GM18858 (cell line): ENCODE data around the gene ENO2.

Source experiments
- ATAC-seq: cut with Tn5 transposase; IDR thresholded peaks from one replicate; pipeline ENCODE4 v1.9.1; 2021; ENCODE audit not compliant: unreplicated experiment

Gene ENO2

GRCh38 chr12:6912164-6912935 is 2.0 kb upstream of the ENO2 start:
- no peak for ATAC-seq

DNA sequence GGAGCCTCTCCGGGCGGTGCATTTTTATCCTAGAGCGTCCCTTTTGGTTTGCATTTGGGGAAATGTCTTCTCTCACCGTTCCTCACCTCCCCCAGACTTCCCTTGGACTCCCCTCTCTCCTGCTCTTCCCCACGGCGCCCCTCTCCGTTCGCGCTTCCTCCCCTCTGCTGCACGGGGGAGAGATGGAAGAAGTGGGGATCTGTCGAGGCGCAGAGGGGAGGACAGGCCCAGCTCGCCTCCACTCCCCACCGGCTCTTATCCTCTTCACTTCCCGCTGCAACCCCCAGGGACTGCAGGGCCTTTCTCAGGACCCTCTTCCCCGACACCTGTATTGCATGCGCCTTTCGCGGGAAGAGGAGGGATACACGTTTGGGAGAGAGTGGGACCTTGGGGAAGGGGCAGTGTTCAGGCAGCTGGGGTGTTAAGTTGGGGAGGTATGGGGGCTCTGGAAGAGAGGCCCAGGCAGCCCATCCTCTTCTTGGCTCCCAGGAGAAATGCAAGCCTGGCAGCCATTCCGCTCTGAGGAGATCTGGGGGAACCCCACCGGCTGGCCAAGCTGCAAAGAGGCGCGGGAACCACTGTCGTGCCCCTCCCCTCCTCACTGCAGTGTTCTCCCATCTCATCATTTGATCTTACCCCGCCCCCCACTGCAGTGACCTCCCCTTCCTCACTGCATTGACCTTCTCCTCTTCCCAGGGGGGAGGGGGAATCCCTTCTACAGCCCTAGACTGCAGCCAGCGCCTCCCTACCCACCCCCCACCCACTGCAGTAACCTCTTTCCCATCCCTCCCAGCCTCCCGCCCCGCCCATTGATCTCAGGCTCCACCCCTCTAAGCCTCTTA is 788 bp downstream of the ENO2 start:
- no peak for ATAC-seq

DNA sequence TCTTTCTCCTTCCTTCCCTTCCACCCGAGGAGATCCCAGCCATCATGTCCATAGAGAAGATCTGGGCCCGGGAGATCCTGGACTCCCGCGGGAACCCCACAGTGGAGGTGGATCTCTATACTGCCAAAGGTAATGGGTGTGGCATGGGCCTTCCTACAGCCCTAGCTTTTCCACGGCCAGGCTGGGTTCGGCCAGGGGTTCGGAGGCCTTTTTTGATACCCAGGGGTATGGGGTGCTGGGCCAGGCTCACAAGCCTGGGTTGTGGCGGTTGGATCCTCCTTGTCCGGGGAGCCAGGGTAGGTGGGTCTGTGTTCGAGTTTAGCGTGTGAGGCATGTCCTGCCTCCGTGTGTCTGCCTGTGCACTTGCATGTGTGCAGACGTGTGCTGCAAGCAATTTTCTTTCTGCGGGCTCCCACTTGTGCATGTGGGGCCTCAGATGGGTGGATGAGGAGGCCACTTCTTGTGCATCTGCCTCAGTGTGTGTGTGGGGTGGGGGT is 1.5 kb downstream of the ENO2 start:
- ATAC-seq = no peak

DNA sequence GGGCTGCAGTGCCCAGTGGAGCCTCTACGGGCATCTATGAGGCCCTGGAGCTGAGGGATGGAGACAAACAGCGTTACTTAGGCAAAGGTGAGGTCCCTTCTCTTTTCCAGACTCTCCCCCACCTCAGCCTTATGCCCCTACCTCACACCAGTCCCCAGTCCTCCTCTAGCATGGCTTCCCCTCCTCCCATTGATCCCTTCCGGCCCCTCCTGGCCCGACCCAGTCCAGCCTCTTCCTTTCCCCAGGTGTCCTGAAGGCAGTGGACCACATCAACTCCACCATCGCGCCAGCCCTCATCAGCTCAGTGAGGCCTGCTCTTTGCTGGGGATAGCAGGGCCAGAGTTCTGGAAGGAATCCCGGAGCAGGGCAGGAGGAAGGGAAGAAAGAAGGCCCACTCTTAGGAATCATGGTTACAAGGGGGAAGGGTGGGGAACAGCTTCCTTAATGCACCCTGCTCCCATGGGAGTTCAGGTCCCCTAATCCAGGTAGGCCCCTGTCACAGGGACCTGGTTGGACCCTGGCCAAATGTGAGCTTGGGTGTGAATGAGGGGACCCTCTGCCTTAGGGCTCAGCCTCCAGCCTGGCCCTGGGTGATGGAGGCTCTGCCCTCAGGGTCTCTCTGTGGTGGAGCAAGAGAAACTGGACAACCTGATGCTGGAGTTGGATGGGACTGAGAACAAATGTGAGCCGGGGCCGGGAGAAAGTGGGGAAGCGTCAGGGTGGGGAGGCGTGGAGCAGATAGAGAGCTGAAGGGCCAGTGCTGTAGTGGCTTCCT is 2.2 kb downstream of the ENO2 start:
- ATAC-seq = no peak

DNA sequence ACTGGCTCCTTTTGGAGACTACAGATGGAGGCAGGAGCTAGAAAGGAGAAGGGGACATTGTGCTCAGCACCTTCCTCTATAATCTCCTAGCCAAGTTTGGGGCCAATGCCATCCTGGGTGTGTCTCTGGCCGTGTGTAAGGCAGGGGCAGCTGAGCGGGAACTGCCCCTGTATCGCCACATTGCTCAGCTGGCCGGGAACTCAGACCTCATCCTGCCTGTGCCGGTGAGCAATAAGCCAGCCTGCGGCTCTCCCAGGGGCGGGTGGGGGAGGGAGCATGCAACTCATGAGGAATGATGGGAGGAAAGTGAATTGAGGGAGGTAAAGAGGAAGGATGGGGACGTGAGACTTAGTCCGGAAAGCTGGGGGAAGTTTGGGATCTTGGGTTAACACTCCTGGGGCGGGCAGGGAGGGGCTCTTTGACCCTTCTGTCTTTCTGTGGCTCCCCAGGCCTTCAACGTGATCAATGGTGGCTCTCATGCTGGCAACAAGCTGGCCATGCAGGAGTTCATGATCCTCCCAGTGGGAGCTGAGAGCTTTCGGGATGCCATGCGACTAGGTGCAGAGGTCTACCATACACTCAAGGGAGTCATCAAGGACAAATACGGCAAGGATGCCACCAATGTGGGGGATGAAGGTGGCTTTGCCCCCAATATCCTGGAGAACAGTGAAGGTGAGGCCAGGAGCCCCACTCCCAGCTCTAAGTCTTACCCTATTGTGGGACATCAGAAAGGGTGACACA is 3.3 kb downstream of the ENO2 start:
- no peak for ATAC-seq

- ATAC-seq = no peak
Measured at GRCh38 chr12:6919588-6919987, 5.2 kb downstream of the ENO2 start.

GRCh38 chr12:6921539-6921938 is 7.2 kb downstream of the ENO2 start:
- ATAC-seq = no peak

- ATAC-seq = no peak
Measured at GRCh38 chr12:6921996-6922946, 7.9 kb downstream of the ENO2 start.

DNA sequence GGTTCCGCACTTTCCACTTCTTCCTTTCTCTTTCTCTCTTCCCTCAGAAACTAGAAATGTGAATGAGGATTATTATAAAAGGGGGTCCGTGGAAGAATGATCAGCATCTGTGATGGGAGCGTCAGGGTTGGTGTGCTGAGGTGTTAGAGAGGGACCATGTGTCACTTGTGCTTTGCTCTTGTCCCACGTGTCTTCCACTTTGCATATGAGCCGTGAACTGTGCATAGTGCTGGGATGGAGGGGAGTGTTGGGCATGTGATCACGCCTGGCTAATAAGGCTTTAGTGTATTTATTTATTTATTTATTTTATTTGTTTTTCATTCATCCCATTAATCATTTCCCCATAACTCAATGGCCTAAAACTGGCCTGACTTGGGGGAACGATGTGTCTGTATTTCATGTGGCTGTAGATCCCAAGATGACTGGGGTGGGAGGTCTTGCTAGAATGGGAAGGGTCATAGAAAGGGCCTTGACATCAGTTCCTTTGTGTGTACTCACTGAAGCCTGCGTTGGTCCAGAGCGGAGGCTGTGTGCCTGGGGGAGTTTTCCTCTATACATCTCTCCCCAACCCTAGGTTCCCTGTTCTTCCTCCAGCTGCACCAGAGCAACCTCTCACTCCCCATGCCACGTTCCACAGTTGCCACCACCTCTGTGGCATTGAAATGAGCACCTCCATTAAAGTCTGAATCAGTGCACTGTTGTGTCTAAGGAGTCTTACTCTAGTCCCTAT is 8.8 kb downstream of the ENO2 start:
- no peak for ATAC-seq

GRCh38 chr12:6923851-6924250 is 9.5 kb downstream of the ENO2 start:
- no peak for ATAC-seq

DNA sequence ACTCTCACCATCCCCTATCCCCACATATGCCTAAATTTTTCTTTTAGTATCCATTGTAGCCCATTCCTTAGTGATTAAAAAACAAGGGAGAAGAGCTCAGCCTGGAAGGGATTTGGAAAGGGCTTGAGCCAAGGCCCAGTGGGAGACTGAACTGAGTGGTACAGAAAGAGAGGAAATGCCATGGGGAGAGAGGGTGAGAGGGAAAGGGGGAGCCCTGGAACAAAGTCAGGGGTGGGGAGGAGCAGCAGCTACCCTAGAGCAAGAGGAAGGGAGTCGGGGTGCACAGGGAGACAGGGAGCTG is 10.8 kb downstream of the ENO2 start:
- no peak for ATAC-seq

DNA sequence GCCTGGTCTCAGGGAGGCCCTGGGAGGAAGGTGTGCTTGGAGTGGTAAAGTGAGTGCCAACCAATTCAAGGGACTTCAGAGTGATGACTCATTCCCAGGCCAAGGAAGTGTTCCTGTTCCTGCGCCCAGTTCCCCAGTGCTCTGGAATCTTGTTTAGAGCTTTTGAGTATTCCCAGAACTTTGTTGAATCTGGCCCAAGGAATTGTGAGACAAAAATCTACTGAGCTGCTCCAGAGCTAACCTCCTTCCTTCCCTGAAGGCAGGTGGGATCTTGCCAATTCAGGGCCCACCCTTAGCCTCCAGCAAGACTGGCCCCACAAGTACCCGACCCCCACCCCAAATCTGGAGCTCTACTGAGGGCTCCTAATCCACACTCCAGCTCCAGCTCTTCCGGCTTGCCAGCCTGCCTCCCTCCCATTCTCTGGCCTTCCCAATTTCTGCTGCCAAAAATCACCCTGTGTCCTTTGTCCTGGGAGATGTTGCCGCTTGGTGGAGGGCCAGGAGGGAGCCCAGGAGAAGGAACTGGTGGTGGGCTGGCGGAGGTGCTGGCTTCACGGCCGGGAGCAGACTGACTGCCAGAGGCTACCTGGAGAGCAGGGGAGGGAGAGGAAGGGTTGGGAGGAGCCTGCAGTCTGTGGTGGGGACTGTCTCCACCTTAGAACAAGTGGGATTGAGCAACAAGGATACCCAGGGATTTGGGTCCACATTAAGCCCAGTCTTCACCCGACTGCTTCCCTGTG is 11.3 kb downstream of the ENO2 start:
- ATAC-seq = no peak

DNA sequence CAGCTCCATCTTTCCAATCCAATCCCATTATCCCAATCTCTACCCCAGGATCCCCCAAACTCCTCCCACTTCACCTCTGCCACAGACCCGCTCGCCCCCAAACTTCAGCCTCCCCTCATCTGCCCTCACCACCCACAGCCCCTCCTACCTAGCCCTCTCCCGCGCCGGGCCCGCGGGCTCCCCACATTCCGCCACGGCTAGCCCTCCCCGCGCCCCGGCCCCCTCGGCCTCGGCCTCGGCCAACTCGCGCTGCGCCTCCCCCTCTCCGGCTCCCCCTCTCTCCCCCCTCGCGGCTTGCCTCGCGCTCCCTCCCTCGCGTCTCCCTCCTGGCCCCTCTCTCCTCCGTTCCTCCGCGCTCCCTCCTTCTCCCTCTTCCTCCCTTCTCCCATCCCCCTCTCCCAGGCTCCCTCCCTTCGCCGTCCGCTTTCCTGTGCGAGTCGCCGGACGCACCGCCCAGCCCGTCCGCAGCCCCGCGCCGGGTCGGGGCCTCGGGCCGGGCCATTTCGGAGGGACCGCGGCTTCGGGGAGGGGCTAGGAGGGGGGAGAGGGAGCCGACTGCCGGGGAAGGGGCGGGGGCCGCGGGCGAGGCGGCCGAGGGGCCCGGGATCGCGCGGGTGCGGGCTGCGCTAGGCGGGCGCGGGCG is 13.1 kb downstream of the ENO2 start, which contains the start of gene ATN1:
ATN1 (plus strand) TSS at position 581 of the 643 bp plus-strand sequence. CDS start 6,043 bp downstream, outside the sequence.
- ATAC-seq = no peak

GRCh38 chr12:6928022-6928702 is 13.8 kb downstream of the ENO2 start:
- ATAC-seq = no peak

- no peak for ATAC-seq
Measured at GRCh38 chr12:6928703-6929407, 14.5 kb downstream of the ENO2 start.
